Measurements from ENCODE around the gene CHCHD6.

CHCHD6 gene

DNA sequence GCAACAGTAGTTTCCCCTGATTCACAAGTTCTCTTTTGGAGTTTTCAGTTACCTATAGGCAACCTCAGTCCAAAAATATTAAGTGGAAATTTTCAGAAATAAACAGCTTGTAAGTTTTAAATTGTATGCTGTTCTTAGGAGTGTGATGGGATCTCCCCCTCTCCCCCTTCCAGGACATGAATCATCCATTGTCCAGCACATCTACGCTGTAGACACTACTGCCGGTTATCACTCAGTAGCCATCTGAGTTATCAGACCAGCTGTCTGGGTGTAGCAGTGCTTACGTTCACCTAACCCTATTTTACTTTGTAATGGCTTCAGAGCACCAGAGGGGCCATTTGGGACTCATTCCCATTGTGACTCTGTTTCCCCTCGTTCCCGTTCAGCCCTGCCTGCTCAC, 182.2 kb downstream of the CHCHD6 start:
- no peak overlapping the region for H3K27ac ChIP-seq
- DNase-seq (ENCODE audit: low read depth, low spot score): no peak

DNA sequence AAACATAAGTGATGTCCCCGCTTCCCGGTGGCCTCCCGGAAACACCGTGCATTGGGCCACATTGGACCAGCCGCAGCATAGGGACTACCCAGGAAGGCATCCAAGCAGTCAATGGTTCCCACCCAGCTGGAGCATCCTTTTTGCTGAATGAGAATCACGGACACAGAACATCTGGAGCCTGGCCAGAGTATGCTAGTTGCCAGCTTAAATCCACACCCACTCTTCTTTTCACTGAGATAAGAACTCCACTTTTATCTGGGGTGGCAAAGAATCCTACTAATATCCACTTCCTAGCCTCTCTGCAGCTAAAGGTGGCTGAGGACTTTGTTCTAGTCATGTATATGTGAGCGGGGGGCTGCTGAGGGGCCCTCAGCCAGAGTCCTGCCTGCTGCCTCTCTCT, 183.6 kb downstream of the CHCHD6 start:
- H3K27ac ChIP-seq: no peak overlapping the region

DNA sequence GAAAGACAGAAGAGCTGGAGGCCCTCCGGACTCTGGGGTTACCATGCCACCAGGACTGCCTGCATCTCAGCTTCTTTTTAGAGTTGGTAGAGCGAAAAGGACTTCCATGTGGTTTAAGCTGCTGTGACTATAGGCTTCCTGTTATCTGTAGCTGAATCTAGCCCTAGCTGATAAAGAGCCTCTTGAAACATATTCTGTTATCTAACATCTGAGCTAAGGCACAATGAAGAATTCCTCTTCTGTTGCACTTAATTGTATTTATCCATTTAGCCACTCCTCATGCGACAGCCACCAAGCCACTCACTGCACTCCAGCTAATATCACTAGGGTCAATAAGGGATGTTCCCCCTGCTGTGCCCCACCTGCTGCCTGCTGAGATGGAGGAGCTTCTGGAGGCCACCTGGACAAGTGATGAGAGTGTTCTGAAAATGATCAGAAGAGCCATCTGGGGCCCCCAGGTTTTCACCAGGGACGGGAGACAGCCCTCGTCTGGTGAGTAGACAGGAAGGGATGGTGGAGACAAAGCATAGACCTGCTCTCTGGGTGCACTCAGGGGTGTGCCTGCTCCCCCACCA, 184.2 kb downstream of the CHCHD6 start:
- no peak overlapping the region for H3K27ac ChIP-seq
- no peak for DNase-seq (ENCODE audit: low read depth, low spot score)

More for the DNA sequence above, 183.6 kb downstream of the CHCHD6 start:
- DNase-seq (ENCODE audit: low read depth, low spot score): no peak

DNA sequence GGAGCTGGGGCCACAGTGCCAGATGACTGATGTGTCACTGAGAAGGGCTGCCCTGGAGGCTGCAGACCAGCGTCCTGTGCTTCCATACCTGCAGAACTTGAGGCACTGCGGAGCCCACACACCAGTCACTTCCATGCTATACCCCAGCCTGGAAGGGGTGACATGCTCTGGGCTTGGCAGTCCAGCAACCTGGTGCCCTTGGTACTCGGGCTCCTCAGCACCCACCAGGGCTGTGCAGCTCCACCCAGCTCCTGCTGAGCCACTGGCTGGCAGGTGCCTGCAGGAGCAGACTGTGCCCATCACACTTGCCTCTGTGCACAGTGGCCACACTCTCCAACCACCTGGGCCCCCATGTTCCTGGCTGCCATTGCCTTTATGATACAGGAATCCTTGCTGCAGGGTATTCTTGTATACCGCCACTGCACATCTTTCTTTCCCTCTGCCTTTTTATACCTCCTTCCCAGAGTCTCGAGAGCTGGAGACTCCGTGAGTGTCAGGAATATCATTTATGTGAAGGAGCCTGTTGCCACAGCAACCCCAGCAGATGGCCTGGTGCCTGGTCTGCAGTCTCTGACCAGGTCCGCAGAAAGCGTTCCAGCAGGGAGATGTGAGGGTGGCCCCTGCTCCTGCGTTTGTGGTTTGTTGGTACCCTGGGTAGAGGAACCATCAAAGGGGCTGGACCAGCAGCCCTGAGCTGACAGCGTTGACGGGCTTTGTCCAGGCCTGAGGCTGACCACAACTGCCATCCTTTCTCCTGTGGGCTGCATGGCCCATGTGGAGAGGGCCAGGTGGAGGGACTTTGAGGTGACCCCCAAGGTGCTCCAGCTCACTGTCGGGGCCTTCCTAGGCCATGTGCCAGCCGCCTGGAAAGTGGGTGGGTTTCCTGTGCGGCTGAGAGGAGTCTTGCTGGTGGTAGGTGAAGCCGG, 185.5 kb downstream of the CHCHD6 start:
- no peak for DNase-seq (ENCODE audit: low read depth, low spot score)
- H3K27ac ChIP-seq: no peak overlapping the region

DNA sequence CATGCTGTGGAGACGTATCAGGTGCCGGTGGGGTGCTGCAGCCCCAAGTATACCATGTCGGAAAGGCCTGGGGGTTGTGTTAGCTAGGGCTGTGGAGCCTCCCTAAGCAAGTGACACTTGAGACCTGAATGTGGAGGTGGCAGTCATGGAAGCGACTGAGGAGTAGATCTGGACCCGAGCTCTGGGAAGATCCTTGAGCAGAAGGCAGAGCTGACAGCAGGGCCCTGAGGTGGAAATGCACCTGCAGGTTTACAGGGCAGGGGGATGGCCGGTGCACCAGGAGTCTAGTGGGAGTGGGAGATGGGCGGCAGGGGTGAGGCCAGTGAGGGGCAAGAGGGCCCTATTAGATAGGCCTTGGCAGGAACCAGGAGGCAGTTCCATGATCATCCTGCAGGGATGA, 187.1 kb downstream of the CHCHD6 start:
- DNase-seq (ENCODE audit: low read depth, low spot score): no peak

DNA sequence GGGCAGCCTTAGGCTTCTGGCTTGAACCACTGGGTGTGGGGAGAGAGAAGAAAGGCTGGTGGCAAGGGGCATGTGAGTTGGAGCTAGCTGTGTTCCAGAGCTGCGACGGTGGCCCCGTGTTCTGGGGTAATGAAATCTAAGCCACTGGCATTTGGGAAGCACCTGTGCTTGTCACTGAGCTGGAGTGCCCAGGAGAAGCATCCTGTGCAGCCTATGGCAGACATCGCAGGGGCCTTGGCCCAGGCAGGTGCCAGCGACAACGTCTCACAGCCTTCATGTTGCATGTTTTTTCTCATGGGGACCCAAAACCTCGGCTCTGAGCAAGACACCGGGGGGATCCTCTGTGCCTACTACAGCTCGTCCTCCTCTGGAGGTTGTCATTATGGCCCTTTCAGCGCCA, 187.8 kb downstream of the CHCHD6 start:
- no peak overlapping the region for H3K27ac ChIP-seq
- no peak for DNase-seq (ENCODE audit: low read depth, low spot score)

More for the DNA sequence above, 187.1 kb downstream of the CHCHD6 start:
- no peak overlapping the region for H3K27ac ChIP-seq

DNA sequence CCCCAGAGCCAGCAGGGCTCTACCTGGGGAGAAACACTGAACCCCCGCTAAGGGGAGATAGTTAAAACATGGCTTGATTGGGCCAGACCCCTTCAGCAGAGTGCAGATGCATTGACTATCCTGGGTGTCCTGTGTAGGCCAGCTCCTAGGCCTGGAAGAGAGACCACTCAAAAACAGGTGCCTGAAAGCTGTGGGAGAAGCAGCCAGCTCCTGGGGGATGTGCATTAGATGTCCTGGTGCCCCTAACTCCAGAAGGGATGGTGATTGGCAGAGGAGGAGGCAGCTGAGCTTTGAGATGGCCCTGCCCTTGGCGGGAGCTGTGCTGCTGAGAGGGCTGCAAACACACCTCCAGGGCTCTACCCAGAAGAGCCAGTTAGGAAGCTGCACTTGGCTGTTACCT, 189.6 kb downstream of the CHCHD6 start:
- no peak overlapping the region for H3K27ac ChIP-seq
- no peak for DNase-seq (ENCODE audit: low read depth, low spot score)

DNA sequence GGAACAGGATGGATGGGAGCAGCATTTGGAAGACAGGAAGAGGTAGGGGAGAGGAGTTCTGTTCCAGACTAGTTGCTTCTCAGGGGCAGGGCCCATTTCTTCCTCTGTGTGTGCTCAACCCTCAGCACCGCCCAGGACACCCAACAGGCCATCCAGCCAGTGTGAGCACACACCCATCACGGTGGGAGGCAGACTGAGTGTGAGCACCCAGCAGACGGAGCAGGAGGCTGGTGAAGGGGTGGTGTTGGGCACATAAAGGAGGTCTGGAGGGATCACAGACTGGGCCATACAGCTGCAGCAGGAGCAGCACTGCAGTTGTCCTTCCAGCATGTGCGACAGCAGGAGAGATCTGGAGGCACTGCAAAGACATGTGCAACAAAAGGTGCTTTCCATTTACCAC, 190.4 kb downstream of the CHCHD6 start:
- no peak for DNase-seq (ENCODE audit: low read depth, low spot score)

DNA sequence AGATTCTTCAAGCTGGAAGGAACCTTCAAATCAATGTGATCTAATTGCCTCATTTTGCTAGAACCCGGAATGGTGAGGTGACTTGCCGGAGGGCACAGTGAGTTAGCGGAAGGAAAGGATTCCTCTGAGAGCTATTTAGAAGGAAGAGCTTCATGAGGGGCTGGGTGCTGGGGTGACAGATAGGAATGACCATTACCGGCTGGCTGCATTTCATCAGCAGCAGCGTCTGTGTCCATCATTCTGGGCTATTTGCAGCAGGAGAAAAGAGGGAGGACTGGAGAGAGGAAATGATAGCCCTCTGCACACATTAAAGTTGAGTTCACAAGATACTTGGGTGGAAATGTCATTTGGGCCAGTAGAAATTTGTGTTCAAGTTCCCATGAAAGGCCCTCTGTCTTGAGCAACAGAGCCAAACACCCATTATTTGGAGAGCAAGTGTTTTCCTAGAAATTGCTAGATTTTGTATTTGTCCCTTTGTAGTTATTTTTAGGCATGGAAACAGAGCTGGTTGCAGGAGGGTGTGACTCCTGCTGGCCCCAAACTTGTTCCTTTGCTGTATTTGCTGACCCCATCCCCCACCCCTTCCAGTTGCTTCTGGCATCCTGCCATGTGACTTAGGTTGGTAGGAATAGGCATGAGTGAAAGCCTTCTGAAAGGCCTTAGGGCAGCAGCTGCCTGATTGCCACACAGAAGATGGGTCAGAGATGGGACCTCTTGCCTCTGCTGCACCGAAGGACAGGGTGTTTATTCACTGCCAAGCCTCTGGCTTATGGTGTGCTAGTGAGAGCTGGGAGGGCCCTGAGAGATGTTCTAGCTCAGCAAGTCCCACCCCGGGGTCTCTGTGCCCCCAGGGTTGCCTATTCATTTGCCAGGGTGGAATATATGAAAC, 191.4 kb downstream of the CHCHD6 start:
- no peak for DNase-seq (ENCODE audit: low read depth, low spot score)
- H3K27ac ChIP-seq: no peak overlapping the region

More for the DNA sequence above, 190.4 kb downstream of the CHCHD6 start:
- no peak overlapping the region for H3K27ac ChIP-seq

DNA sequence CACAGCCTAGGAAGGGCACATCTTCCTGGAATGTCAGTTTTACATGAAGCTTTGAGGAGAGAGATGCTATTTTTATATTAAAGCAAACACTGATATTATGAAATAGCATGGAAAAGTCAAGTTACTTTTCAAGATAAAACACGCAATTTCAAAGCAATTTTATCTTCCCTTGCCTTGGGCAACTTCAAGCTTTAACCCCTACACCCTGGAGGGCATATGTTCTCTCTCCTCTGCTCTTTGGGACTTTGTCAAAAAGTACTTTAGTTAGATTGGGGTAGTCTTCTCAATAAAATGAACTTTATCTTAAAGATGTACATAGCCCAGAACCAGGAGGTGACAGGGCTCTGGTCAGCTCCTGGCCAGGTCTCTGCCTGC, 192.0 kb downstream of the CHCHD6 start:
- no peak for DNase-seq (ENCODE audit: low read depth, low spot score)
- no peak overlapping the region for H3K27ac ChIP-seq

DNA sequence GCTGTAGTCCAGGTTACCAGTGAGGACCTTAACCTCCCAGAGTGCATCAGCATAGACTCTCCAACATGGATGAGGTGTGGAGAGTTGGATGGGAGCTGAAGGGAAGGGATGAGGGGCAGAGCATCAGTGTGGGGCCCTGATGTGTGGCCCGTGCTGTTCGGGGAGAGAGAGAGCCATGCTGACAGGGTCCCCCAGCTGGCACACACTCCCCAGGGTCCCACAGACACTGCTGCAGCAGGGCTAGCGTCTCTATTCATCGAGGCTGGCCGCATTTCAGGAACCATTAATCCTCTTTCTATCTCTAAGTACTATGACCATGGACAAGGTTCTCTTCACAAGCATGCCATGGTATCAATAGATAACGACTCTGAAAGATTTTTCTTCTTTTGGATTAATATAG, 192.9 kb downstream of the CHCHD6 start:
- no peak for DNase-seq (ENCODE audit: low read depth, low spot score)
- H3K27ac ChIP-seq: no peak overlapping the region

DNA sequence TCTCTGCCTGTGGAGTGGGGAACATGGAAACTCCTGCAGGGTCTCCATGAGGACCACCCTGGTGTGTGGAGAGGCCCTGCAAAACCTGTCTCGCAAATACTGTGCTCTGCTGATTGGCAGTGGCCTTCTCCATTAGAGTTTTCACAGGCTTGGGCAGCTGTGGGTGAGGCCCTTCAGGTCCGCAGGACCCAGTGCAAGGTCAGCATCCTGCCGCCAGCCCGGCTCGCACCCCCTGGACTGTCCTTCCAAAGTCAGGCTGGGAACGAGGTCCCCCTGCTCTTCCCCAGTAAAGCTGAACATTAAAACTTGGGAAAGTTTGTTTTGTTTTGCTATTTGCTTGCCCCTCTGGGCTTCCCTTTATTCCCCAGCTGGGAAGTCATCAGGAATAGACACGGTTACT, 193.9 kb downstream of the CHCHD6 start:
- no peak overlapping the region for H3K27ac ChIP-seq
- DNase-seq (ENCODE audit: low read depth, low spot score): no peak

DNA sequence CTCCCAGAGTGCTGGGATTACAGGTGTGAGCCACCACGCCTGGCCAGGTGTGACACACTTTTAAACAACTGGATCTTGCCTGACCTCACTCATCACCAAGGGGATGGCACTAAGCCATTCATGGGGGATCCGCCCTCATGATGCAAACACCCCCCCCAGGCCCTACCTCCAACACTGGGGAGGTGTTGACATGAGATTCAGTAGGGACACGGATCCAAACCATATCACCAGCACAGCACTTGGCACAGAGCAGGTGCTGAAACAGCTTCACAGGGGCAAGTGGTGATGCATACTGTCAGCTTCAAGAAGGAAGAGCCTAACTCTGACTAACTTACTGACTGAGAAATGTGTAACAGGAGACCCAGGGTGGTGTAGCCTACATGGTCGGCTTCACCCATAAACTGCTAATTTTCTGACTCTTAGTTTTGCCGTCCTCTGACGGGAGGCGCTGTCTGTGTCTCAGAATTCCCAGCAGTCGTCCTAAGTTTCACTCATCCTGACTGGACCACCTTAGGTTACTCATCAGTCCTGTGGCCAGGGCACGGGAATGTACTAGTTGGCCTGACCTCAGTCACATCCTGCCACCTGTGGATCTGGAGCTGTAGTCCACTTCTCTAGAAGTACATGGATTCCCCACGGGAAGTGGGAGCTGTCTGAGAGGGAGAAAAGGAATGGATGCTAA, 197.0 kb downstream of the CHCHD6 start:
- H3K27ac ChIP-seq: no peak overlapping the region
- DNase-seq (ENCODE audit: low read depth, low spot score): no peak

DNA sequence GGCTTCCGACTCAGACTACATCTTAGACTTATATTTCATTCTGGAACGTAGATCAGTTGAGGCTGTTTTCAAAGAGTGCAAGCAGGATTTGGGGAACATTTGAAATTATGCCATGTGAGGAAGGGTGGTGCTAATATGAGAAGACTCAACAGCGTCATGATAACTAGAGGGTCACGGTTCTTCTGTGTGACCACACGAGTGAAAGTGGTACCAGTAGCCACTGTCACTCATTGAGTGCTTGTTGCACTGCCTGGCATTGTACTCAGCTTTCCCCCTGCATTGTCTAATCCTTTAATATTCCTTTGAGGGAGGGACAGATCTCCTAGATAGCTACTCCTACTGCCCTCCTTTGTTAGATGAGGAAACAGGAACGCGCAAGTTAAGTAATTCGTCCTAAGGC, 197.6 kb downstream of the CHCHD6 start:
- no peak for DNase-seq (ENCODE audit: low read depth, low spot score)
- H3K27ac ChIP-seq: no peak overlapping the region

DNA sequence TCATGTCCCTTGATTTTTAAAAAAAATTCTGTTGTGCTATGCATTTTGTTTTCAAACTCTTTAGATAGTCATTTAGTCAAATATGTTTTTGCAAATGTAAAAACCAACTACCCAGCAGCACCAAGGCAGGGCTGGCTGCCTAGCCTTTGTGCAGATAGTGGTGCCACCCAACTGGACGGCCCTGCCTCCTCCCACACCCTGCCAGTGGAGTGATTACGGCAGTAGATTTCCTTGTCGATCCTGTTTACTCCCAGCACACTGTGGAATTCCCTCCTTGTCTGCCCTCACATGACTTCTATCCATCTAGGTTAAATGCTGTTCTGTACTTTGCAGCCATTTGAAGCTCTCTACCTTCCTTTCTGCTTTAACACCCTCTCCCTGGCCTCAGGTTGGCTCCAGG, 199.5 kb downstream of the CHCHD6 start:
- DNase-seq (ENCODE audit: low read depth, low spot score): no peak
- no peak overlapping the region for H3K27ac ChIP-seq

DNA sequence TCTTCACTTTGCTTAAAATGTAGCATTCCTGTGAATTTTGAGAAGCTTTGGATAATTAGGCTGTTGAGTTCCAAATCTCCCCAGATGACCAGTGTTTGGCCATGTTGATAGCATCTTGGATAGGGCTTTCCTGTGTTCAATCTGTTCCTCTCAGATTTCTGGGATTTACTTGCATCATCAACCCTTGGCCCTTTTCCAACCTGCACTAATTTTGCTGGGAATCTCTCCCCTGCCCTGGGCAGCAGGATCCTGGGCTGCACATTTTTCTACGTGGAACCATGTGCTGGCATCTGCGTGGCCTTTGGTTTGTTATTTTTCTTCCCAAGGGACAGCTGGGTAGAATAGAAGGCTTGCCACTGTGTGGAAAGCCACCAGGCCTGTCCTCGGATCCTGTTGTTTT, 203.5 kb downstream of the CHCHD6 start:
- no peak overlapping the region for H3K27ac ChIP-seq
- no peak for DNase-seq (ENCODE audit: low read depth, low spot score)

DNA sequence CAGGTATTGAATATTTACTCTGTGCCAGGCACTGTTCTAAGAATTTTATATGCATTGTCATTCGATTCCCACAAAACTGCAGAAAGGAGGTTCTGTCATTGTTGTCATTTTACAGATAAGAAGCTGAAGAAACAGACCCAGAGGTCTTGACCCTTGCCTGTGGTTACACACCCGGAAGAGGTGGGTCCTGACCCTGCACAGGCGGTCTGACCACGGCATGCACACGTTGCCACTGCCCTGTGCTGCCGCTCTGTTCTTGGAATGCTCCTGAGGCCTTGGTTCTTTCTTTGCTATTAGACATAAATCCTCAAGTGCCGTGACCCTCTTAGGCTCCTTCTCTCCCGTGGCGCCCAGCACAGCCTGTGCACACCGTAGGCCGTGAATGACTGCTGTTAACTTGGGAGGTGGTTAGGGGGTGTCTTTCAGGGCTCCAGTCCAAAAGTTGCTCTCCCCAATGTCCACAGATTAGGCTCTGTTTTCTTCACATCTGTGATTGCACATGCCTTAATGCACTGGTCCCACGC, 204.8 kb downstream of the CHCHD6 start:
- no peak overlapping the region for H3K27ac ChIP-seq
- DNase-seq (ENCODE audit: low read depth, low spot score): no peak

DNA sequence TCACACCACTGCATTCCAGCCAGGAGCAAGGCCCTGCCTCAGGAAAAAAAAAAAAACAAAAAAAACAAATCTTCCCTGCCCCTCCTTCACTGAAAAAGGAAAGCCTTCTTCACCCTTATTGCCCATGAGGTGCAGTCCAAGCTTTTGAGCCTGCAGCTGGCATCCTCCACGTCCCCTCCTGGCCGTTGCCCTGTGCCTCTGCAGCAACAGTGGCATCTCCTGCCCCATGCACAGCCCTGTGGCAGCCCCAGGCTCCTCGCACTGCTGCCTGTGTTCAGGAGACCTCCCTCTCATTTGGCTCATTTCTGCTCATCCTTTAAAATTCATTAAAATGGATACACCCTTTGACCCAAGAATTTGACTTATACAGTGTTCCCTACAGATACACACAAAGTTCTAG, 206.2 kb downstream of the CHCHD6 start:
- no peak for DNase-seq (ENCODE audit: low read depth, low spot score)
- peak overlapping the region; percentile 97 for H3K27ac ChIP-seq

DNA sequence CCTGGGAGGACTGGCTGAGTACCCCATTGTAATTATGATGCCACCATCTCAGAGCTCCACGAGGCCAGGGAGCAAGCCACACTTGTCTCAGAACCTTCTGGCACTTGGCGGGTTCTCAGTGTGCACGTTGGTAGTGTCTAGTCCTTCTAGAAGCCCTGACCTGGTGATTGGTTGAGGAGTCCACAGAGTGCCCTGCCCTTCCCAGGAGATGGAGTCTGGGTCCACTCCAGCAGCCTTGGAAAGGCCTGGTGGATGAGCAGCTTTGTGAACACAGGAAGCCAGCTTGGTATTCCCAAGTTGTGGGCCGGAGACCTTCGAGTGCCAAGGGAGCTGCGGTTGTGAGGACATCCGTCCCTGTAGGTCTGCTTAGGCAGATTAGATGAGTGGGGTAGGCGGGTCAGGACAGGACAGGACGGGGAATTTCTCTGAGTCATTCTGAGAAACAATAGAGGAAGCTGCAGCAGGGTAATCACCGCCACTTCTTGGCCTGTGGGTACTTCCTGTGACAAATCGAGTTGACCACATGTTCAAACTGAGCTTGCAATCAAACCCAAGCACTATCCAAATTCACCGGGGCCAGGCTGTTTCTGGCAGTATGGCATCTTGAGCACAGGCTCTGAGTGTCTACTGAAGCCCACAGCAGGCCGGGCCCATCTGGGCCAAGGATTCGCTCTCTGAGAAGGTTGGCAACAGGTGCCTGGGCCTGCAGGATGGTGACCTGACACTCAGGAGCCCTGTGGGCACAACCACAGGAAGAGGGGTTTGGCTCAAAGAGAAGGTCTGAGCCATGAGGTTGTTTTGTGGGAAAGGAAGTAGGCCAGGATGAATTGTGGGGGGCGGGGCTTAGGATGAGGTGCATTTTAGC, 207.4 kb downstream of the CHCHD6 start:
- H3K27ac ChIP-seq: peak overlapping the region; percentile 97
- DNase-seq (ENCODE audit: low read depth, low spot score): peak; percentile 92
